Liver (tissue), 2 donors: ENCODE data around the gene TMEM163.

Experiments used
- GABPA ChIP-seq, 2 donors: IDR thresholded peaks in 1 of 2; conservative IDR thresholded peaks in 1 of 2; 2 replicates each; pipeline ENCODE4 v1.6.1; 2016; ENCODE audit warnings: antibody characterized with exemption in 2 of 2, mild to moderate bottlenecking in 1 of 2, moderate library complexity in 1 of 2
- YY1 ChIP-seq: IDR thresholded peaks from 2 replicates; pipeline ENCODE4 v1.6.1; 2016; ENCODE audit warnings: antibody characterized with exemption, mild to moderate bottlenecking
- donor health status: healthy.

- TF ChIP-seq YY1 (no peak), GABPA (IDR thresholded peaks at IDR 0.05 in 1 of 2, conservative IDR thresholded peaks at IDR 0.05 in 1 of 2) (no peak)
Observed at GRCh38 chr2:134449157-134449556, 269.6 kb downstream of the TMEM163 start.
